ENCODE results near the gene CMTM4. TPM values are rescaled to one million over a fixed set of nuclear protein-coding genes. Genes with fewer than 3 reads are reported as not detected.
"Not testable (repeated sequence)": the region's sequence is repeated elsewhere in the genome, so short reads cannot be mapped to it uniquely, and the experiment has no call there.

CMTM4 gene
- total RNA-seq, 3 donors from 2014 or later: 2.6 to 3.0 (median 2.8) TPM

- Mint-ChIP-seq H3K9me3 (no peaks in the 10 kb centered on the region), H3K4me1 (ENCODE audit: low read depth) (peaks cover 7% of the 10 kb centered on the region), H3K27me3 (ENCODE audit: low read depth) (peaks cover 33% of the 10 kb centered on the region), H3K4me3 (no peak overlapping the region), H3K36me3 (ENCODE audit: insufficient read depth) (no peaks in the 10 kb centered on the region)
- ATAC-seq (no peak), DNase-seq (no peak)
Measured at GRCh38 chr16:66580605-66581209, 115.8 kb downstream of the CMTM4 start.

GRCh38 chr16:66578651-66579531, 117.7 kb downstream of the CMTM4 start, which contains the start of gene CMTM2:
Gene CMTM2 (plus strand): TSS chr16:66579463. CDS start chr16:66579608, 145 bp downstream.
- no peaks in the 10 kb centered on the region for H3K36me3 Mint-ChIP-seq (ENCODE audit: insufficient read depth)

DNA sequence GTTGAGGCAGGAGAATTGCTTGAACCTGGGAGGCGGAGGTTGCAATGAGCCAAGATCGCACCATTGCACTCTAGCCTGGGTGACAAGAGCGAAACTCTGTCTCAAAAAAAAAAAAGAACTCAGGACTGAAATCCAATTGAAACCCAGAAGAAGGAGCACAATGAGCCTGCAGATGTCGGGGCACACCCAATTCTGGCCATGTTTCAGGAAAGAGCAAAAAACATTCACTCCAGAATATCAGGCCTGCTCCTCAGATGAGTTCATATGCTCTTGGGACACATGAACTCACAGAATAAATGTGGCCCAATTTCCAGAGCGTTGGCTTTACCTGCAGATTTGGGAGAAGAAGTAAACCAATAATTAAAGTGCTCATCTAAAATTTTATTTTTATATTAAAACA, 120.2 kb downstream of the CMTM4 start:
- Mint-ChIP-seq H3K27me3 (ENCODE audit: low read depth) (peaks cover 33% of the 10 kb centered on the region), H3K4me3 (no peak overlapping the region), H3K4me1 (ENCODE audit: low read depth) (peaks cover 8% of the 10 kb centered on the region), H3K36me3 (ENCODE audit: insufficient read depth) (no peaks in the 10 kb centered on the region), H3K9me3 (no peaks in the 10 kb centered on the region)
- DNase-seq (no peak), ATAC-seq (no peak)

More at GRCh38 chr16:66578651-66579531, 117.7 kb downstream of the CMTM4 start, which contains the start of gene CMTM2:
- Mint-ChIP-seq H3K4me3 (peak within 1 kb of the TSS; percentile 60), H3K4me1 (ENCODE audit: low read depth) (peaks cover 7% of the 10 kb centered on the region), H3K27me3 (ENCODE audit: low read depth) (peaks cover 33% of the 10 kb centered on the region), H3K9me3 (no peaks in the 10 kb centered on the region)
- ATAC-seq (peak; percentile 67 to 72), DNase-seq (peak; percentile 18)

GRCh38 chr16:66575060-66575459, 121.5 kb downstream of the CMTM4 start:
- DNase-seq (no peak), ATAC-seq (no peak)
- Mint-ChIP-seq H3K27me3 (ENCODE audit: low read depth) (peaks cover 25% of the 10 kb centered on the region), H3K4me1 (ENCODE audit: low read depth) (peaks cover 8% of the 10 kb centered on the region), H3K36me3 (ENCODE audit: insufficient read depth) (no peaks in the 10 kb centered on the region), H3K4me3 (no peak overlapping the region), H3K9me3 (no peaks in the 10 kb centered on the region)

DNA sequence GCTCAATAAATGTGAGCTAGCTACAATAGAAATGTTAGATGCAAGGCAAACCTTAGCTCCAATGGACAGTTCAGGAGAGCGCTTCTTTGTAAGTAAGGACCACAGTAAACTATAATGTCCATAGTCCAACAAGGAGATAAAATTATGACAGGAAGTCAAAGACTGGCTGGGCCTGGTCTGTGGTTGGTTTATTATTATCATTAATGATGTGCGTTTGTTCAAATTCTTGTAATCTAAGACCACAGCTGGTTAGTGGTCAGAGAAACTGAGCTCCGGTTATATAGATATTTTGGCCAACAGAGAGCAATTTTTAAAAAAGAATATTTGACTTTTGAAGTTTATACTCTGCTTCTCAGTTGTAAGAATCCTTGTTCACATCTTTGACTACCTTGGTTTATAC, 122.0 kb downstream of the CMTM4 start:
- DNase-seq (no peak), ATAC-seq (no peak)
- no peak overlapping the region for H3K4me3 Mint-ChIP-seq
- H3K36me3 Mint-ChIP-seq (ENCODE audit: insufficient read depth): no peaks in the 10 kb centered on the region
- no peaks in the 10 kb centered on the region for H3K9me3 Mint-ChIP-seq
- peaks cover 5% of the 10 kb centered on the region for H3K4me1 Mint-ChIP-seq (ENCODE audit: low read depth)
- peaks cover 19% of the 10 kb centered on the region for H3K27me3 Mint-ChIP-seq (ENCODE audit: low read depth)

GRCh38 chr16:66574081-66574480, 122.5 kb downstream of the CMTM4 start:
- no peak for DNase-seq
- no peak for ATAC-seq
- H3K4me3 Mint-ChIP-seq: no peak overlapping the region
- H3K9me3 Mint-ChIP-seq: no peaks in the 10 kb centered on the region
- peaks cover 7% of the 10 kb centered on the region for H3K4me1 Mint-ChIP-seq (ENCODE audit: low read depth)
- peaks cover 16% of the 10 kb centered on the region for H3K27me3 Mint-ChIP-seq (ENCODE audit: low read depth)
- no peaks in the 10 kb centered on the region for H3K36me3 Mint-ChIP-seq (ENCODE audit: insufficient read depth)

DNA sequence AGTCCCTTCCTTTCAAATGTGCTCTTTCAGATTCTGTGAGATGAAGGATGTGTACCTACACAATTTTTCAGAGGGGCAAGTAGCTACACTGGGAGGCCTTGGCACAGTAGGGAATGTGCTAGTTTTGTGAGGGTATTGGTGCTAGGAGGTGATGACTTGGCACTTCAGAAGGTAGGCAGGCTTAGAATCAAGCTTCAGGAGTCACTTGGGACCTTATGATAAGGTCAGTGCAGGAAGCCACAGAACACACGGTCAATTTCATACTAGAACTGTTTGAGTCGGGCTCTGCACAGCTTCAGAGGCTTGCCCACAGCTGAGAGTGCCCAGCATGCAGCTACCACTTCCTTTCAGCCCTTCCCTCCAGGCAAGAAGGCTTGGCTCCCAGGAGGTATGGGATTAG, 124.2 kb downstream of the CMTM4 start:
- ATAC-seq: no peak
- Mint-ChIP-seq H3K4me3 (no peak overlapping the region), H3K27me3 (ENCODE audit: low read depth) (peaks cover under 1% of the 10 kb centered on the region), H3K9me3 (no peaks in the 10 kb centered on the region), H3K36me3 (ENCODE audit: insufficient read depth) (peaks cover 4% of the 10 kb centered on the region), H3K4me1 (ENCODE audit: low read depth) (peaks cover 9% of the 10 kb centered on the region)
- DNase-seq: no peak

DNA sequence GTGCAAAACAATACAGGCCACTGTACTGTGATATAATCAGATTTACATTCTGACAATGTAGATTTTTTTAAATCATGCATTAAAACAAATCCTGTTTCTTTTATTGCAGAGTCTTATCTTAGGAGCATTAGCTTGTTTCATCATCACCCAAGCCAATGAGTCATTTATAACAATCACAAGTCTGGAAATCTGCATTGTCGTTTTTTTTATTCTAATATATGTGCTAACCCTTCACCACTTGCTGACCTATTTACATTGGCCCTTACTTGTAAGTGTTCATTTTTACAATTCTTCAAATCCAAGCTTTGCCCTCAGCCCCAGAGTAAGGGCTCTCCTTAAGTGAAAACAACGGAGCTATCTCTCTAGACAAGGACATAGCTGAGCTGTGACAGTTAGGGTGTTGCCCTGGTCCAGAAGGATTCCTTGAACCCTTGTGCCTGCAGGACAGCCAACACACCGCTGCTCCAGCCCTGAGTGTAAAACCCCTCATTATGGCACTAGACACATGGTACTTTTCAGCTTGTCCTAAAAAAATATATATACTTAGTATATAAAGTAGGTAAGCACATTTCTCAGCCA, 126.6 kb downstream of the CMTM4 start:
- no peak for DNase-seq
- Mint-ChIP-seq H3K9me3 (no peaks in the 10 kb centered on the region), H3K27me3 (ENCODE audit: low read depth) (no peaks in the 10 kb centered on the region), H3K4me3 (no peak overlapping the region), H3K36me3 (ENCODE audit: insufficient read depth) (peaks cover 16% of the 10 kb centered on the region), H3K4me1 (ENCODE audit: low read depth) (peaks cover 10% of the 10 kb centered on the region)
- ATAC-seq: no peak

DNA sequence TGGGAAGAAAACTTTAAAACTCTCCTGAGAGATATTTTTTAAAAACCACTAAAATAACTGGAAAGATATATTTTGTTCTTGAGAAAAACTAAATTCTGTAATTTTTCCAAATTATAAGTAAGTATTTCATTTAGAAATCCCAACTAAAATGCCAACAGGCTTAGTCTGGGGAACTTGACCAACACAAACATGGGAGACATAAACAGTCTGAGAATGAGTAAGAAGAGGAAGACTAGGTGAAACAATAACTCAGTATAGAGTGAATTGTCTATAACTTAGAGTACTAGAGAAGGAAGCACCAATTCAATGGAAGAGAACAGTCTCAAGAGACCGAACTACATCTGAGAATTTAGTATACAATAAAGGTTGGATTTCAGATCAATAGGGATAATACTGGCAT, 127.4 kb downstream of the CMTM4 start:
- H3K9me3 Mint-ChIP-seq: no peaks in the 10 kb centered on the region
- H3K36me3 Mint-ChIP-seq (ENCODE audit: insufficient read depth): peaks cover 19% of the 10 kb centered on the region
- no peaks in the 10 kb centered on the region for H3K27me3 Mint-ChIP-seq (ENCODE audit: low read depth)
- no peak for ATAC-seq
- no peak overlapping the region for H3K4me3 Mint-ChIP-seq
- no peak for DNase-seq
- peaks cover 13% of the 10 kb centered on the region for H3K4me1 Mint-ChIP-seq (ENCODE audit: low read depth)

GRCh38 chr16:66568355-66568754, 128.2 kb downstream of the CMTM4 start:
- Mint-ChIP-seq H3K27me3 (ENCODE audit: low read depth) (no peaks in the 10 kb centered on the region), H3K36me3 (ENCODE audit: insufficient read depth) (peaks cover 19% of the 10 kb centered on the region), H3K4me1 (ENCODE audit: low read depth) (peaks cover 20% of the 10 kb centered on the region), H3K4me3 (no peak overlapping the region), H3K9me3 (no peaks in the 10 kb centered on the region)
- DNase-seq (no peak), ATAC-seq (no peak)

DNA sequence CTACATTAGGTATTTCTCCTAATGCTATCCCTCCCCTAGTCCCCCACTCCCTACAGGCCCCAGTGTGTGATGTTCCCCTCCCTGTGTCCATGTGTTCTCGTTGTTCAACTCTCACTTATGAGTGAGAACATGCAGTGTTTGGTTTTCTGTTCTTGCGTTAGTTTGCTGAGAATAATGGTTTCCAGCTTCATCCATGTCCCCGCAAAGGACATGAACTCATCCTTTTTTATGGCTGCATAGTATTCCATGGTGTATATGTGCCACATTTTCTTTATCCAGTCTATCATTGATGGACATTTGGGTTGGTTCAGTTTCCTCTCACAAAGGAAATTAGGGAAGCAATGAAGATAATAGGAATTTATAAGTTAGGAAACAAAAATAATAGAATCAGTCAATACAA, 129.3 kb downstream of the CMTM4 start:
- H3K36me3 Mint-ChIP-seq (ENCODE audit: insufficient read depth): peaks cover 19% of the 10 kb centered on the region
- H3K4me3 Mint-ChIP-seq; DNase-seq; ATAC-seq; H3K9me3 Mint-ChIP-seq; H3K27me3 Mint-ChIP-seq (ENCODE audit: low read depth): not testable (repeated sequence)
- H3K4me1 Mint-ChIP-seq (ENCODE audit: low read depth): peaks cover 29% of the 10 kb centered on the region

GRCh38 chr16:66566051-66566901, 130.3 kb downstream of the CMTM4 start, which contains the start of gene CMTM1:
Gene CMTM1 (plus strand): TSS chr16:66566439. CDS start chr16:66566514, 75 bp downstream.
- Mint-ChIP-seq H3K9me3 (no peaks in the 10 kb centered on the region), H3K4me3 (no peak within 1 kb of the TSS), H3K36me3 (ENCODE audit: insufficient read depth) (peaks cover 23% of the 10 kb centered on the region), H3K27me3 (ENCODE audit: low read depth) (no peaks in the 10 kb centered on the region), H3K4me1 (ENCODE audit: low read depth) (peaks cover 38% of the 10 kb centered on the region)
- no peak for DNase-seq
- ATAC-seq: no peak
